Peyer's patch (tissue), 4 donors: ENCODE measurements around the gene ZER1. TPM values are rescaled to one million over a fixed set of nuclear protein-coding genes. Genes with fewer than 3 reads are reported as not detected.

Experiments used
- DNase-seq, 3 donors: peaks; one replicate each; pipeline ENCODE4 v3.0.0-alpha.2; 2017 to 2019
- H3K27ac ChIP-seq, 4 donors: fragments of 200-600 bp; sonication (generic); one replicate each; pipeline ENCODE4 v1.5.1; 2016 to 2019
- H3K27me3 ChIP-seq, 2 donors: fragments of 200-600 bp; sonication (generic); one replicate each; pipeline ENCODE4 v1.5.1; 2019
- H3K36me3 ChIP-seq, 3 donors: fragments of 200-600 bp; sonication (generic); one replicate each; pipeline ENCODE4 v1.5.1; 2016 to 2019
- H3K4me1 ChIP-seq, 4 donors: fragments of 200-600 bp; sonication (generic); one replicate each; pipeline ENCODE4 v1.5.1; 2016 to 2019
- H3K4me3 ChIP-seq, 4 donors: fragments of 200-600 bp; sonication (generic); 1 replicate in 3 of 4; 2 replicates in 1 of 4; pipeline ENCODE4 v1.5.1; 2016 to 2019; ENCODE audit warnings: mild to moderate bottlenecking in 1 of 4
- H3K9me3 ChIP-seq, 4 donors: fragments of 200-600 bp; sonication (generic); one replicate each; pipeline ENCODE4 v1.5.1; 2016 to 2019; ENCODE audit warnings: mild to moderate bottlenecking in 1 of 4
- POLR2A ChIP-seq, 2 donors: fragments of 450-650 bp; IDR thresholded peaks; one replicate each; pipeline ENCODE4 v1.5.1; 2017; ENCODE audit warnings: antibody characterized with exemption in 2 of 2, mild to moderate bottlenecking in 2 of 2, moderate library complexity in 2 of 2
- total RNA-seq, 4 donors: library from RNA; depleted of rRNA; stranded (reverse); fragments of >200 nt; gene quantifications; one replicate each; pipeline ENCODE4 v1.1.0, GENCODE V29; 2016
- TF ChIP-seq, protein P1 (sequence below), 6 experiments: fragments of 450-650 bp in 4 of 6; fragments of 200-600 bp in 2 of 6; sonication (generic) in 1 of 6; IDR thresholded peaks; one replicate each; pipeline ENCODE4 v1.5.1; 2017 to 2019; ENCODE audit warnings: antibody characterized with exemption in 6 of 6, mild to moderate bottlenecking in 3 of 6, moderate library complexity in 1 of 6

ZER1 gene
- total RNA-seq, 4 donors from 2014 or later, result 83.1 to 114 (median 88.1) TPM

DNA sequence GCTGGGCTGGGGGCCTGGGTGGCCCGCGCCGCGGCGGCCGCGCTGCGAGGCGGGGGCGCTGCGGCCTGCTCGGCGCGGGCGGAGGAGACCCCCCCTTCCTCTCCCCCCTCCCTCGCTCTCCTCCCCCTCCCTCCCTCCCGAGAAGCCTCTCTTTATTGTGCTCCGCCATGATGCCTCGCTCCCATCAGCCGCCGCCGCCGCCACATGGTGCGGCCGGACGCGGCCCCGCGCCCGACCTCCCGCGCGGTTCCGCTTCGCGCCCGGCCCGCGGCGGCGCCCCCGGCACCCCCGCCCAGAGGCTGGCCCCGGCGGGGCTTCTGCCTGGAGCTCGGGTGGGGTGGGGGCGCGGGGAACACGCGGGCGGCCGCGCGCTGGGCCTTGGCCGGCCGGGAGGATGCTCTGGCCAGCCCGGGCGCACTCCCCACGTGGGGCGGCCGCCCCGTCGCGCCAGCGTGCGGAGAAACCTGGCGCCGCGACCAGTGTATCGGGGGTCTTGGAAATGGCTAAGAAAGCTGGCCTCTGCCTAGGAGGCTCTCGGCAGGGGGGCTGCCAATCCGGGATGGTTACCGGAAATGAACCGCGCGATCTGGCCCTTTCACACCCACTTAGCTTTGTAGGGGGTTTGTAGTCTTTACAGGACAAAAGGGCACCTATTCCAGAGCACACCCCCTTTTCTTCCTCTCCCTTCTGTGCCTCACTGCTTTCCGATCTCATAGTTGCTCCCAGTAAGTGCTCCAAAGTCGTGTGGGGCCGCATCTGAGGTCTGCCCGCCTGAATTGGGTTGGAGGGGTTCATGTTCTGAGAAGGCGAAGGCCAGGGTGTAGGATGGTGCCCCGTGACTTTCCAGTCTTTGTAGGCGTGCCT, 81.7 kb downstream of the ZER1 start:
- Histone ChIP-seq H3K27ac (peak overlapping the region; percentile 73 to 97 (median 78)), H3K4me1 (peaks cover 0 to 44% (median 20%) of the 10 kb centered on the region in 4 donors), H3K27me3 (no peaks in the 10 kb centered on the region), H3K36me3 (peaks cover 0 to 35% (median 0%) of the 10 kb centered on the region in 3 donors), H3K4me3 (peak overlapping the region; percentile 64 to 99 (median 96)), H3K9me3 (no peaks in the 10 kb centered on the region)
- peak in 2 of 3 donors; percentile 54 to 71 for DNase-seq
- no peak for TF ChIP-seq POLR2A (IDR thresholded peaks at IDR 0.05)
- TF ChIP-seq, protein P1, sequence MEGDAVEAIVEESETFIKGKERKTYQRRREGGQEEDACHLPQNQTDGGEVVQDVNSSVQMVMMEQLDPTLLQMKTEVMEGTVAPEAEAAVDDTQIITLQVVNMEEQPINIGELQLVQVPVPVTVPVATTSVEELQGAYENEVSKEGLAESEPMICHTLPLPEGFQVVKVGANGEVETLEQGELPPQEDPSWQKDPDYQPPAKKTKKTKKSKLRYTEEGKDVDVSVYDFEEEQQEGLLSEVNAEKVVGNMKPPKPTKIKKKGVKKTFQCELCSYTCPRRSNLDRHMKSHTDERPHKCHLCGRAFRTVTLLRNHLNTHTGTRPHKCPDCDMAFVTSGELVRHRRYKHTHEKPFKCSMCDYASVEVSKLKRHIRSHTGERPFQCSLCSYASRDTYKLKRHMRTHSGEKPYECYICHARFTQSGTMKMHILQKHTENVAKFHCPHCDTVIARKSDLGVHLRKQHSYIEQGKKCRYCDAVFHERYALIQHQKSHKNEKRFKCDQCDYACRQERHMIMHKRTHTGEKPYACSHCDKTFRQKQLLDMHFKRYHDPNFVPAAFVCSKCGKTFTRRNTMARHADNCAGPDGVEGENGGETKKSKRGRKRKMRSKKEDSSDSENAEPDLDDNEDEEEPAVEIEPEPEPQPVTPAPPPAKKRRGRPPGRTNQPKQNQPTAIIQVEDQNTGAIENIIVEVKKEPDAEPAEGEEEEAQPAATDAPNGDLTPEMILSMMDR (IDR thresholded peaks at IDR 0.05), result no peak

DNA sequence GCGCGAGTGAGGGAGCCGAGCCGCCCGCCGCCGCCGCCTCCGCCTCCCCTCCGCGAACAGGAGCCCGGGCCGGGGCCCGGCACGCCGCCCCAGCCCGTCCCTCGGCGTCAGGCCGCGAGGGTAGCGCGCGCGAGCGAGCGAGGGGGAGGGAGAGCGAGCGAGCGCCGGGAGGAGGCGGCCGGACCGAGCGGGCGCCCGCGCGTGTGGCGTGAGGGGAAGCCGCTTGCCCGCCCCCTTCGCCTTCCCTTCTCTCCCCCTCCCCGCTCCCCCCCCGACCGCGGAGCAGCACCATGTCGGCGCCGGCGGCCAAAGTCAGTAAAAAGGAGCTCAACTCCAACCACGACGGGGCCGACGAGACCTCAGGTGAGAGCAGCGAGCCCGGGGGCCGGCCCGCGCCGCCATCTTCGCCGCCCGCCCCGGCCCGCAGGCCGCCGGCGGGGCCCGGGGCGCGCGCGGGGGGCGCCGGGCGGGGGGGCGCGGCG, 82.4 kb downstream of the ZER1 start:
- Histone ChIP-seq H3K27me3 (no peaks in the 10 kb centered on the region), H3K4me3 (peak overlapping the region; percentile 95 to 99 (median 96)), H3K9me3 (no peaks in the 10 kb centered on the region), H3K4me1 (peaks cover 0 to 50% (median 20%) of the 10 kb centered on the region in 4 donors), H3K27ac (peak overlapping the region; percentile 97 to 99 (median 98)), H3K36me3 (peaks cover 0 to 27% (median 0%) of the 10 kb centered on the region in 3 donors)
- peak in 2 of 3 donors; percentile 52 to 77 for DNase-seq
- TF ChIP-seq POLR2A (IDR thresholded peaks at IDR 0.05), result peak in 1 of 2 donors; percentile 91
- TF ChIP-seq, protein P1 (IDR thresholded peaks at IDR 0.05), result no peak

DNA sequence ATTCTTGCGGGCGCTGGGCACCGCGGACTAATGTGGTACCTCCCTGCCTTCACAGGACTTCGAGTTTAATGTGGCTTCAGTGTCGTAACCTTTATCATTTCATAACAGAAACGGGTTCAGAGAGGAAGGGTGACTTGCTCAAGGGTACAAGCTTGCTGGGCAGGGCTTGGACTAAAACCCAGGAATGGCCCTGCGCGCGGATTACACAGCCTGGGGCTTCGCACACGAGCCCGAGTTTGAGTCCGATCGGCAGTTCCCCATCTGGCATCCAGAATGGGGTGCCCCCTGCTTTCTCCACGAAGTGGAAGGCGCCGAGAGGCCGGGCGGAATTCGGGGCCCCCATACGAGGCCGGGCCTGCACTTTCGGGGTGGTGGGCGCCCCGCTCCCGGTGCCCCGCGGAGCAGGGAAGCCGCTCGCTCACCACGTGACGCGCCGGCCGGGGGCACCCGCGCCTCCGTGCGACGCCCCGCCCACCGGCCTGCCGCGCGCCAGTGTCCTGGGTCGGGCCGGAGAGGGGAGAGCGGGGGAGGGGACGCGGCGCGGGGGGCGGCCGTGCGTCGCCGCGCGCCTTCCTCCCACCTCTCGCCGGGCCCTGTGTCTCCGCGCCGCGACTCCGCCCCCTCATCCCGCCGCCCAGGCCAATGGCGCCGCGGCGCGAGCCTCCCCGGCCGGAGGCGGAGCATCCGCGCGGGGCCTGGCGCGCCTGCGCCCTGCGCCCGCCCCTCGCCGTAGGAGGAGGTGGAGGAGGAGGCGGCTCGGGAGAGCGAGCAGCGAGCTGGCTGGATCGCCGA, 83.0 kb downstream of the ZER1 start, which contains the start of gene SET:
SET (plus strand) TSS at position 722 of the 792 bp plus-strand sequence. CDS start 361 bp downstream, outside the sequence.
- H3K4me1 ChIP-seq, result peaks cover 0 to 50% (median 20%) of the 10 kb centered on the region in 4 donors
- TF ChIP-seq, protein P1 (IDR thresholded peaks at IDR 0.05), result no peak
- peak in 1 of 2 donors; percentile 69 for TF ChIP-seq POLR2A (IDR thresholded peaks at IDR 0.05)
- peak within 1 kb of the TSS; percentile 97 to 99 (median 98) for H3K27ac ChIP-seq
- H3K4me3 ChIP-seq, result peak within 1 kb of the TSS; percentile 95 to 99 (median 96)
- H3K27me3 ChIP-seq, result no peaks in the 10 kb centered on the region
- peak; percentile 94 to 98 (median 97) for DNase-seq
- H3K9me3 ChIP-seq, result no peaks in the 10 kb centered on the region
- H3K36me3 ChIP-seq, result peaks cover 0 to 21% (median 0%) of the 10 kb centered on the region in 3 donors

DNA sequence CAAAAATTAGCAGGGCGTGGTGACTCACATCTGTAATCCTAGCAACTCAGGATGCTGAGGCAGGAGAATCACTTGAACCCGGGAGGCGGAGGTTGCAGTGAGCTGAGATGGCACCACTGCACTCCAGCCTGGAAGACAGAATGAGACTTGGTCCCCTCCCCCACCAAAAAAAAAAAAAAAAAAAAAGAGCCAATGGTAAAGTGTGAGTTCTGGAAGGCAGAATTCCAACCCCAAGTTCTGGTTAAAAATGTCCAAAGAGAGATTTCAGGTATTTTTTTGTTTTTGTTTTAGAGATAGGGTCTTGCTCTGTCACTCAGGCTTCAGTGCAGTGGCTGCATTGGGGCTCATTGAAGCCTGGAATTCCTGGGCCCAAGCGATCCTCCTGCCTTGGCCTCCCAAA, 84.3 kb downstream of the ZER1 start:
- Histone ChIP-seq H3K4me1 (peaks cover 0 to 55% (median 23%) of the 10 kb centered on the region in 4 donors), H3K27me3 (no peaks in the 10 kb centered on the region), H3K9me3 (no peaks in the 10 kb centered on the region), H3K4me3 (no peak overlapping the region), H3K27ac (peak overlapping the region in 1 of 4 donors; percentile 99), H3K36me3 (peaks cover 0 to 9% (median 0%) of the 10 kb centered on the region in 3 donors)
- TF ChIP-seq, protein P1 (IDR thresholded peaks at IDR 0.05), result no peak
- no peak for TF ChIP-seq POLR2A (IDR thresholded peaks at IDR 0.05)
- no peak for DNase-seq
